ENCODE results near the gene WDR4. TPM values are rescaled to one million over a fixed set of nuclear protein-coding genes. Genes with fewer than 3 reads are reported as not detected.
"Not testable (repeated sequence)": the region's sequence is repeated elsewhere in the genome, so short reads cannot be mapped to it uniquely, and the experiment has no call there.

The WDR4 gene
- polyA plus RNA-seq, 1 of the 3 experiments (the other 2 are of a cell fraction): 26.5 TPM

GRCh38 chr21:42833439-42833815 lies 45.9 kb downstream of the WDR4 start:
- no peak for TF ChIP-seq TCF12 (IDR thresholded peaks at IDR 0.05)
- TF ChIP-seq NRF1 (IDR thresholded peaks at IDR 0.05; ENCODE audit: low read depth, low read length): no peak
- no peak for TF ChIP-seq JUND (IDR thresholded peaks at IDR 0.05)
- peak; percentile 58 for TF ChIP-seq SMC3 (IDR thresholded peaks at IDR 0.05; ENCODE audit: low read depth, low read length)
- TF ChIP-seq ELF1 (IDR thresholded peaks at IDR 0.05): no peak
- no peak for TF ChIP-seq GABPA (IDR thresholded peaks at IDR 0.05; ENCODE audit: low read depth)
- peak; percentile 59 for TF ChIP-seq RAD21 (IDR thresholded peaks at IDR 0.05; ENCODE audit: low read length)
- no peak for TF ChIP-seq ZBTB33 (IDR thresholded peaks at IDR 0.05; ENCODE audit: borderline replicate concordance, low read depth)
- peak; percentile 39; the same call in 1 of the 2 replicates for TF ChIP-seq CTCF (IDR thresholded peaks at IDR 0.05)
- no peaks in the 10 kb centered on the region for H3K36me3 ChIP-seq (replicated peaks in 1 of 2; ENCODE audit: control insufficient read depth in 1 of 2, insufficient read depth in 2 of 2, low read length in 1 of 2)
- H3K27ac ChIP-seq (ENCODE audit: low read depth in 2 of 2, low read length in 1 of 2): no peak overlapping the region
- H2AFZ ChIP-seq (ENCODE audit: low read depth): no peak overlapping the region
- no peaks in the 10 kb centered on the region for H4K20me1 ChIP-seq (ENCODE audit: insufficient read depth)
- no peak overlapping the region for H3K4me2 ChIP-seq
- H3K4me1 ChIP-seq (ENCODE audit: control insufficient read depth in 1 of 2, insufficient read depth in 2 of 2, low read depth in 1 of 2, low read length in 1 of 2): peaks cover 0 to 9% of the 10 kb centered on the region in 2 experiments; a peak in 1 of 4 replicates
- WGBS (ENCODE audit: low lambda C conversion rate): 17% methylated on average over 11 of the region's 11 CpGs
- no peak overlapping the region for H3K9ac ChIP-seq
- no peaks in the 10 kb centered on the region for H3K9me3 ChIP-seq
- ChIA-PET POLR2A (interaction anchor here (0.7 to 1.0 kb wide), 2 partner anchors 218 to 939 kb away, joined by 3 to 4 read pairs; no protein-coding TSS in a partner anchor), CTCF (interaction anchor here (0.6 to 1.6 kb wide), 9 partner anchors 11 to 697 kb away, joined by 3 to 11 read pairs (median 3); no protein-coding TSS in a partner anchor)
- no peaks in the 10 kb centered on the region for H3K27me3 ChIP-seq (ENCODE audit: insufficient read depth)
- peak; percentile 77 for DNase-seq
- no peaks in the 10 kb centered on the region for H3F3A ChIP-seq (replicated peaks; ENCODE audit: insufficient read depth)
- H3K9me2 ChIP-seq: no peaks in the 10 kb centered on the region
- H3K4me3 ChIP-seq (ENCODE audit: low read depth in 2 of 2, low read length in 1 of 2): no peak overlapping the region
- H3K79me2 ChIP-seq (ENCODE audit: insufficient read depth): no peaks in the 10 kb centered on the region

- H3K36me3 ChIP-seq (replicated peaks in 1 of 2; ENCODE audit: control insufficient read depth in 1 of 2, insufficient read depth in 2 of 2, low read length in 1 of 2); H3K4me3 ChIP-seq (ENCODE audit: low read depth in 2 of 2, low read length in 1 of 2); H3K27ac ChIP-seq (ENCODE audit: low read depth in 2 of 2, low read length in 1 of 2); DNase-seq; H3K9me3 ChIP-seq; H3K4me2 ChIP-seq; H4K20me1 ChIP-seq (ENCODE audit: insufficient read depth); H3K27me3 ChIP-seq (ENCODE audit: insufficient read depth); H2AFZ ChIP-seq (ENCODE audit: low read depth); H3F3A ChIP-seq (replicated peaks; ENCODE audit: insufficient read depth); H3K9ac ChIP-seq; H3K4me1 ChIP-seq (ENCODE audit: control insufficient read depth in 1 of 2, insufficient read depth in 2 of 2, low read depth in 1 of 2, low read length in 1 of 2); H3K79me2 ChIP-seq (ENCODE audit: insufficient read depth); POLR2A ChIA-PET; H3K9me2 ChIP-seq: not testable (repeated sequence)
- 48% methylated on average over 4 of the region's 4 CpGs for WGBS (ENCODE audit: low lambda C conversion rate)
- CTCF ChIA-PET: interaction anchor here (1.1 to 1.6 kb wide), 2 partner anchors 239 to 294 kb away, joined by 3 to 11 read pairs; no protein-coding TSS in a partner anchor
Measured at GRCh38 chr21:42832321-42832630, 47.1 kb downstream of the WDR4 start.
